ENCODE measurements around the gene ENG. TPM values are rescaled to one million over a fixed set of nuclear protein-coding genes. Genes with fewer than 3 reads are reported as not detected.

The ENG gene
- total and polyA plus RNA-seq, 8 donors = 9.7 to 42.4 (median 20.5) TPM

GRCh38 chr9:127803507-127804352, 50.7 kb downstream of the ENG start:
- peak in 3 of 4 donors; percentile 7 to 19 (median 12) for ATAC-seq
- intact Hi-C loops (cut with DNase I) = no loop called here
- WGBS, 2 donors = 38 to 40% methylated on average over 18 of the region's 18 CpGs
- H3K27me3 ChIP-seq = no peaks in the 10 kb centered on the region
- H3K36me3 ChIP-seq = peaks cover 0 to 19% (median 7%) of the 10 kb centered on the region in 3 donors
- no peaks in the 10 kb centered on the region for H3K9me3 ChIP-seq
- peak overlapping the region; percentile 47 to 75 (median 62) for H3K4me3 ChIP-seq
- peak overlapping the region; percentile 86 to 92 (median 90) for H3K27ac ChIP-seq
- peaks cover 9 to 33% (median 25%) of the 10 kb centered on the region in 3 donors for H3K4me1 ChIP-seq
- no peak for TF ChIP-seq CTCF (IDR thresholded peaks at IDR 0.05)
- peak in 4 of 6 donors; percentile 48 to 81 (median 61) for DNase-seq
- FAIRE-seq = no peak

- 0 to 1% methylated on average over 59 to 82 of the region's 83 CpGs for WGBS, 2 donors
- DNase-seq (peak; percentile 83 to 93 (median 88)), ATAC-seq (peak; percentile 80 to 87 (median 86)), FAIRE-seq (no peak)
- peak within 1 kb of the TSS; percentile 86 to 92 (median 90) for H3K27ac ChIP-seq
- peaks cover 0 to 9% (median 0%) of the 10 kb centered on the region in 3 donors for H3K36me3 ChIP-seq
- H3K9me3 ChIP-seq = no peaks in the 10 kb centered on the region
- H3K27me3 ChIP-seq = no peaks in the 10 kb centered on the region
- TF ChIP-seq CTCF (IDR thresholded peaks at IDR 0.05) = no peak
- intact Hi-C loops (cut with DNase I) = no loop called here
- H3K4me3 ChIP-seq = peak within 1 kb of the TSS; percentile 47 to 75 (median 62)
- peaks cover 17 to 43% (median 34%) of the 10 kb centered on the region in 3 donors for H3K4me1 ChIP-seq
Observed at GRCh38 chr9:127802576-127803443, 51.6 kb downstream of the ENG start, which contains the start of gene FPGS. TSS of gene FPGS (plus strand) at chr9:127802882. CDS start at chr9:127802925, 43 bp downstream.

GRCh38 chr9:127801955-127802575, 52.4 kb downstream of the ENG start:
- no peak for TF ChIP-seq CTCF (IDR thresholded peaks at IDR 0.05)
- ATAC-seq = peak in 1 of 4 donors; percentile 12
- WGBS, 2 donors = 25 to 26% methylated on average over 10 of the region's 10 CpGs
- Histone ChIP-seq H3K4me1 (peaks cover 20 to 50% (median 39%) of the 10 kb centered on the region in 3 donors), H3K9me3 (no peaks in the 10 kb centered on the region), H3K4me3 (peak overlapping the region in 2 of 4 donors; percentile 56 to 75), H3K36me3 (peaks cover 0 to 2% (median 0%) of the 10 kb centered on the region in 3 donors), H3K27ac (peak overlapping the region; percentile 57 to 92 (median 88)), H3K27me3 (no peaks in the 10 kb centered on the region)
- intact Hi-C loops (cut with DNase I) = no loop called here
- FAIRE-seq = no peak
- DNase-seq = no peak

- no peak for ATAC-seq
- Histone ChIP-seq H3K4me3 (no peak overlapping the region), H3K9me3 (no peaks in the 10 kb centered on the region), H3K4me1 (peaks cover 49 to 66% (median 64%) of the 10 kb centered on the region in 3 donors), H3K27me3 (no peaks in the 10 kb centered on the region), H3K27ac (peak overlapping the region in 3 of 4 donors; percentile 45 to 76 (median 72)), H3K36me3 (peaks cover 0 to 4% (median 0%) of the 10 kb centered on the region in 3 donors)
- no peak for FAIRE-seq
- WGBS, 2 donors = 60 to 61% methylated on average over 11 of the region's 11 CpGs
- TF ChIP-seq CTCF (IDR thresholded peaks at IDR 0.05) = no peak
- DNase-seq = no peak
- intact Hi-C loops (cut with DNase I) = no loop called here
Observed at GRCh38 chr9:127796852-127797370, 57.5 kb downstream of the ENG start.

Measured in pancreas (tissue), 10 donors.